Measurements from ENCODE around the gene ATF6B. TPM values are rescaled to one million over a fixed set of nuclear protein-coding genes. Genes with fewer than 3 reads are reported as not detected.

Gene ATF6B
- 83.7 TPM for total RNA-seq
- long read RNA-seq, transcript ATF6B-216 (8 exons, 1,176 nt), result major isoform, 17 of 41 reads
- long read RNA-seq, partial matches to known transcripts, result 6 of 41 reads
- long read RNA-seq, other reads (novel, unspliced or antisense), result 8 of 41 reads

DNA sequence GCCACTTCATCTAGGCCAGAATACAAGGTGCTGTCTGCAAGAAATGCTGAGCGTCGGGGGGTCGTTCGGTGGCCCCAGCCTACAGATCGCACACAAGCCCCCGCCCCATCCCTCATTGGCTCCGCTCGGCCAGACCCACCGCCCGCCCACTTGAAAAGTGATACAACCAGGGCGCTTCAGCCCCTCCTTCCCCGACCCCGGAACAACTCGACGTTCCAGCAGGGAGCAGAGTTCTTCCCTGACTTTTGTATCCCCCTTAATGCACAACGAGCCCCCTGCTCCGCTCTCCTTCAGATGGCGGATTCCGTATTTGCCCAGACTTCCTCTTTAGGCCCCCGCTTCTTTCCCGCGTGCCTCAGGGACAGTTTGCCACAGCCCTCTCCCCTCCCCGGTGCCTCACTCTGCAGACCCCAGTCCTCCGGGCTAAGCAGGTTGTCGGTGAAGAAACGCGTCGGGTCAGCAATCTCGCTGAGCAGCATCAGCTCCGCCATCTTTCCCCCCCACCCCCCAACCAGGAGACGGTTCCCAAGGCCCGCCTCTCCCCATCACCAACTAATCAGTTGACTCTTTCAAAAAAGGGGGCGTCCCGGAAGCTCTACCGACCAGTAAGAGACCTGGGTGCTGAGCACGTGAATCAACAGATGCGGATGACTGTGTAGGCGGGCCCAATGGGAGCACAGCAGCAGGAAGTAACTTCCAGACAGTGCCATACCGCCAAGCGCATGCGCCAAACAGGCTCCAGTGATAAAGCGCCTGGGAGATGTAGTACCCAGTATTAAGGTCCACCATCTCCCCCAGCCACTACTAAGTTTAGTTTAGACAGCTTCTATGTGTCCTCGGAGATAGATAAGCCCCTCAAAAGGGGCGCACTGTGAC is at the start of gene ATF6B:
Gene ATF6B, minus strand, starts transcription at position 530 of the 876 bp plus-strand sequence. Its CDS starts 39 bp downstream, at position 491.
- TF ChIP-seq, protein P1, sequence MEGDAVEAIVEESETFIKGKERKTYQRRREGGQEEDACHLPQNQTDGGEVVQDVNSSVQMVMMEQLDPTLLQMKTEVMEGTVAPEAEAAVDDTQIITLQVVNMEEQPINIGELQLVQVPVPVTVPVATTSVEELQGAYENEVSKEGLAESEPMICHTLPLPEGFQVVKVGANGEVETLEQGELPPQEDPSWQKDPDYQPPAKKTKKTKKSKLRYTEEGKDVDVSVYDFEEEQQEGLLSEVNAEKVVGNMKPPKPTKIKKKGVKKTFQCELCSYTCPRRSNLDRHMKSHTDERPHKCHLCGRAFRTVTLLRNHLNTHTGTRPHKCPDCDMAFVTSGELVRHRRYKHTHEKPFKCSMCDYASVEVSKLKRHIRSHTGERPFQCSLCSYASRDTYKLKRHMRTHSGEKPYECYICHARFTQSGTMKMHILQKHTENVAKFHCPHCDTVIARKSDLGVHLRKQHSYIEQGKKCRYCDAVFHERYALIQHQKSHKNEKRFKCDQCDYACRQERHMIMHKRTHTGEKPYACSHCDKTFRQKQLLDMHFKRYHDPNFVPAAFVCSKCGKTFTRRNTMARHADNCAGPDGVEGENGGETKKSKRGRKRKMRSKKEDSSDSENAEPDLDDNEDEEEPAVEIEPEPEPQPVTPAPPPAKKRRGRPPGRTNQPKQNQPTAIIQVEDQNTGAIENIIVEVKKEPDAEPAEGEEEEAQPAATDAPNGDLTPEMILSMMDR (IDR thresholded peaks at IDR 0.05), result no peak
- Histone ChIP-seq H3K4me3 (peak within 1 kb of the TSS; percentile 86), H3K36me3 (peaks cover 41% of the 10 kb centered on the region), H3K9me3 (no peaks in the 10 kb centered on the region), H3K27ac (peak within 1 kb of the TSS; percentile 81), H3K4me1 (peaks cover 31% of the 10 kb centered on the region), H3K27me3 (ENCODE audit: low read depth) (no peaks in the 10 kb centered on the region)
- DNase-seq (peak; percentile 99), ATAC-seq (peak; percentile 95 to 97)
- intact Hi-C loops (cut with DNase I), result no loop called here

DNA sequence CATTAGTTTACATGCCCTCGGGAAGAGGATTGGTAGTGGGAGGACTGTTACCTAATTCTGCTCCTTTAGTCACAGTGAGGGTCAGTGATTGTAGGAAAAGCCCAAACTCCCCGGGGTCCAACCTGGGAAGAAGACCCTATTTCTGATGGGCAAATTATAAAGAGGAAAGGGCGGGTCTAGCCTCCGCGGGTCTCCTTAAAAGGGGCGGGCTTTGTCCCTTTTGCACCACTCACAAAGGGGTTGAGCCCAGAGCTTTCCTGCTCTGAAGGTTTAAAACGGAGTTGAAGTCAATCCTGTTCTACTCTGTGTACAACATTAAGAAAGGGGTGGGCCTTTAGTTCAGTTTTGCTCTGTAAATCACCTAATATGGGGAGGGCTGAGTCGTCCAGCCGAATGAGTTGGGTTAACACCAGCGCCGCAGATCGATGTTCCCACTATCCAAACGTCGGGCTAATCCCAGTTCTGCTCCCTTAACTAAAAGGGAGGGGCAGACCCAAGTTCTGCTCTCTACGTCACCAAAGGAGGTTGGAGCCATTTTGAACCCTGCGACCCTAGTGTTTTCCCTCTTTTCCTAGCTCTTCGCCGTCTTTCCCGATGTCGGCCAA is 49.2 kb upstream of the ATF6B start:
- intact Hi-C loops (cut with DNase I), result no loop called here
- Histone ChIP-seq H3K27me3 (ENCODE audit: low read depth) (no peaks in the 10 kb centered on the region), H3K4me1 (peaks cover 45% of the 10 kb centered on the region), H3K9me3 (no peaks in the 10 kb centered on the region), H3K27ac (peak overlapping the region; percentile 94), H3K4me3 (peak overlapping the region; percentile 76), H3K36me3 (peaks cover 22% of the 10 kb centered on the region)
- ATAC-seq, result peak; percentile 16 to 28
- no peak for DNase-seq
- TF ChIP-seq, protein P1 (IDR thresholded peaks at IDR 0.05), result no peak

DNA sequence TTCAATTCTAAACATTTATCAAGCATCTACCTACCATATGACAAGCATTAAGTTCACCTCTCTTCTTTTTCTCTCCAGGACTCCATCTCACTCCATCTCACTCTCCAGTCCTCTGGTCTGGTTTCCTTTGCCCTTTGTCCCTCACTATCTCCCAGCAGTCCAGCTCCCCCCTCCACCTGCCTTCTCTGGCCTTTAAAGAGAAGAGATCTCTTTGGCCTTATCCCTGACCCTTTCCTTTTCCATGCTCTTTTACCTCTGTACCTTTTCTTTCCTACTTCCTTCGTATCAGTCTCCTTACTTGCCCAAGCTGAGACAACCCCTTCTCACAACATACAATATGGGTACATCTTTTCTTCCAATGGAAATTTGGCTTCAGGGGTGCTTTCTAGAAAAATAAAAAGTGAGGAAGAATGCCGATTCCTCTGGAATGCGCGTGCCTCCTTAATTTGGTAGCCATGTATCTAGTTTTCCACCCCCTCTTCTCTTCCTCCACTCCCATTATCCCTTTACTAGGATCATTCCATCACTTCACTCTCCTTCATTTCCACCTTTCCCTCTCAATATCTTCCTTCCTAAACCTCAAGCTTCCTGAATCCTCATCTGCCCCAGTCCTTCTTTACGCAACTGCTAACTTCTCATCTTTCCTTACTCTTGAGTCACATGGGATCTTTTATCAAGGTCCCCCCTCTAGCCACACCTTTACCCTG is 48.6 kb upstream of the ATF6B start:
- peaks cover 22% of the 10 kb centered on the region for H3K36me3 ChIP-seq
- TF ChIP-seq, protein P1 (IDR thresholded peaks at IDR 0.05), result no peak
- H3K27ac ChIP-seq, result peak overlapping the region; percentile 94
- DNase-seq, result no peak
- peaks cover 45% of the 10 kb centered on the region for H3K4me1 ChIP-seq
- H3K27me3 ChIP-seq (ENCODE audit: low read depth), result no peaks in the 10 kb centered on the region
- no peaks in the 10 kb centered on the region for H3K9me3 ChIP-seq
- intact Hi-C loops (cut with DNase I), result no loop called here
- peak overlapping the region; percentile 76 for H3K4me3 ChIP-seq
- ATAC-seq, result peak in 1 of 2 donors; percentile 0

DNA sequence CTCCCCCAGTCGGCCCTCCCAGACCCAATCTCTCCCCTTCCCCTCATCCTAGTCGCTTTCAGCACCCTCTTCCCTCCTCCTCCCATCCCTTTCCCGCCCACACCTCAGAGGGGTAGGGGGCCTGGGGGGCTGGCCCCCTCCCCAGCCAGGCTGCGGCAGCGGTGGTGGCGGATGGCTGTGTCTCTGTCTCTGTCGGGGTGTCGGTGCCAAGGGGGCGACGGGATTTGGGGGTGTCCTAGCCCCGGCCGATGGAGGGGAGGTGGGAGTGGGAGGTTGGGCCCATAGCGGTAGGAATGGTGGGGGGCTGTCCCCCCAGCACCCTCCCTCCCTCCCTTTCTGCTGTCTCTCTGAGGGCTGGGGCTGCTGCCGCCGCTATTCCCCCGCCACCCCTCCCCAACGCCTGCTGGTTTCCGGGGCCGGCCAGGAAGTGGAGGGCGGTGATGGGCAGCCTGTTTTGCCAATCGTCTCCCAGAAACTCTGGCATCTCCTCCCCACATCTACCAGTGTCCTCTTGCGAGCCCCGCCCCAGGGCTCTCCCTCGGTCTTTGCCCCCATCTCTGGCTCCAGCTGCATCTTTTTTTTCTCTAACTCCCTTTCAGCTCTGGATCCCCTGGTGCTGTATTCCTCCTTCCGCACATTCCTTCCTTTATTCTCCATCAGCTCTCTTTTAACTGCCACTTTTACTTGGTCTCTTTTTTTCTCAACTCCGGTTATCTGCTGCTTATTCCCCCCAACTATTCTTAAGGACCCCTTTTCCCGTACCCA is 47.8 kb upstream of the ATF6B start, which contains the start of gene AGPAT1:
Gene AGPAT1, minus strand, starts transcription at position 374 of the 765 bp plus-strand sequence. CDS start 4,588 bp downstream, outside the sequence.
- ATAC-seq, result peak; percentile 78 to 82
- peak; percentile 96 for DNase-seq
- intact Hi-C loops (cut with DNase I), result no loop called here
- H3K9me3 ChIP-seq, result no peaks in the 10 kb centered on the region
- peaks cover 45% of the 10 kb centered on the region for H3K4me1 ChIP-seq
- TF ChIP-seq, protein P1 (IDR thresholded peaks at IDR 0.05), result no peak
- peak within 1 kb of the TSS; percentile 94 for H3K27ac ChIP-seq
- peak within 1 kb of the TSS; percentile 76 for H3K4me3 ChIP-seq
- H3K27me3 ChIP-seq (ENCODE audit: low read depth), result no peaks in the 10 kb centered on the region
- peaks cover 17% of the 10 kb centered on the region for H3K36me3 ChIP-seq

Measured in lower lobe of right lung (tissue), 2 donors.